HG02870 (cell line): Measurements from ENCODE around the gene SNAPC4.
A peak's percentile ranks its signal among the peaks of the same experiment; 100 is the strongest.
"Not testable (repeated sequence)": the region's sequence is repeated elsewhere in the genome, so short reads cannot be mapped to it uniquely, and the experiment has no call there.

Experiments
- ATAC-seq: cut with Tn5 transposase; IDR thresholded peaks from one replicate; pipeline ENCODE4 v1.9.1; 2021; ENCODE audit warnings: mild to moderate bottlenecking, moderate library complexity; ENCODE audit not compliant: unreplicated experiment

SNAPC4 gene

DNA sequence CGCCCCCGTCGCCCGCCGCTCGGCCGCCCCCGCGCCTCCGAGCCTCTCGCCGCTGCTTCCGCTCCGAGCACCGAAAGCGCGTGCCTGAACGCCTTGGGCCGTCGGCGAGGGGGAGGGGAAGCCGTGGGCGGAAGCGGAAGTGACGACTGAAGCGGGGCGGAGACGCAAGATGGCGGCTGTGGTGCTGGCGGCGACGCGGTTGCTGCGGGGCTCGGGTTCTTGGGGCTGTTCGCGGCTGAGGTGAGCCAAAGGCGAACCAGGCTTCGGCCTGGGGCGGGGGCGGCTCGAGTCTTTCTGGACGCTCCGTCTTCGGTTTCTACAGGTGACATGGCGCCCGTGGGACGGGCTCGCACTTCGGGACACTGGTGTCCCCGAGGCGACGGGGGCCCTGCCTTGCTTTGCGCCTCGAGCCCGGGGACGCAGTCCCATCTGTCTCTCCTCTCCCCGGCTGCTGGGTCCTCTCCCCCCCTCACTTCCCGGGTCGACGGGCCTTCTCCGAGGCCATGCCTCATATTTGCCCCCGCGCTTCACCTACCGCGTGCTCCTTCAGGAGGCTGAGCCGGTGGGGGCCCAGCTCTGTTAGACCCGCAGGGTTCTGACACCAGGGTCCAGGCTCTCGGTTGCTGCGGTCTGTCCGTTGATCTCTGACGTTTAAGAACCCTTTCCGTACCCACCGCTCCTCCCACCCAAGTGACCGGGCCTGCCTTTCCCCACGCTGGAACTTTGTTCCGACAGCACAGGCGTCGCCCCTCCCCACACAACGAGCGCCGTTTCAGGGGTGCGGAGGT is 10.7 kb upstream of the SNAPC4 start, which contains the start of the genes ENTR1 and PMPCA:
Gene ENTR1 (minus strand): TSS at position 115 of the 788 bp plus-strand sequence. CDS start 217 bp downstream, outside the sequence.
Gene PMPCA (plus strand): TSS at position 159 of the 788 bp plus-strand sequence. CDS start 11 bp downstream, at position 170.
- ATAC-seq: peak; percentile 82

DNA sequence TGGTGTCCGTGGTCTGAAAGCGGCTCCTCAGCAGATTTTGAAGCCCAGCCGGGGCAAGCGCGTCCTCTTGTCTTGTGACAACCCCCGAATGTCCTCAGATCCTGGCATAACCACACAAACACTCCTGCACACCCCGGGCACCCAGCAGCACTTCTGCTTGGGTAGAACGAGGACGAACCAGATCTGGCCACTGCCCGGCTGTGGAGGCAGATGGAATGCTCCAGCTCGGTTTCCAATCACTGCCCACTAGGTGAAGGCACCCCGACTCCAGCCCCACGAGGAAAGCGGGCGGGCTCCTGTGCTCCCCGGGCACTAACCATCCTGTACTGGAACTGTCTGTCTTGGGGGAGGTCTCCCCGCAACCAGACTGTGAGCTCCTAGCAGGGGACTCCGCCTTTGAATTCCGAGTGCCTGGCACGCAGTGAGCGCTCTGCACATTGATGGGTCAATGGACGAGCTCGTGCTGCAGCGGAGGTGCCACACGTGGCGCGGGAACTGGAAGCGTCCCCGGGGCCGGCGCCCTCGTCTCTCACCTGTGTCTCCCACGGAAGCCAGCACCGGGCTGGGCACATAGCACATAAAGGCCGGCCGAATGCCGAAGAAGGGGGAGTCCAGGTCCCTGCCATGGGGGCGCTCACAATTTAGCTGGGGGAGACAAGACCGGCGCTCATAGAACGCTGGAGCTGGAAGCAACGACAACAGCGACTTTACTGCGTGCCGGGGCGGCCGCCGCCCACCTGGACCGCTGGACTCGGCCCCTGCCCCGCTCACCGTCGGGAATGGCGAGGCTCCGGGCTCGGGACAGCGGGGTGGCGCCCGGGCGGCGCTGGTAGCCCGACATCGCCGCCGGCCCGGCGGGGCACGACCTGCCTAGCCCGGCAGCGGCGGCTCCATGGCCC is 9.8 kb upstream of the SNAPC4 start:
- ATAC-seq: peak; percentile 28

DNA sequence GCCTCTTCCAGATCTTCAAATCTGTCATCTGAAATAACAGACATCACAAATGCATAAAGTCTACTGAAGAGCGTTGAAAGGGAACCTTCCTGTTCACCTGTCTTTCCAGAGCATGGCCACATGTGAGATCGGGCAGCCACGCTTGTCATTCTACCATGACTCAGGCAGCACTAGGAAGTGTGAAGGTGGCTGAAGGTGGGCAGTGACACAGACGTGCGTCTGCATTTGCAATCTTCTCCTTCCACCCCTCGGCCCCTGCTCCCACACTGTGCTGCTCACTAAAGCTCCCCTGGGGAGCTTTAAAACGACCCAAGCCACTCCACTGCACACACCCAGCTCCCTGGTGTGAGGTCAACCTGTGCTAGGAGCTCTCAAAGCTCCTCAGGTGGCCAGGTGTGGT is 7.9 kb upstream of the SNAPC4 start:
- ATAC-seq: no peak

DNA sequence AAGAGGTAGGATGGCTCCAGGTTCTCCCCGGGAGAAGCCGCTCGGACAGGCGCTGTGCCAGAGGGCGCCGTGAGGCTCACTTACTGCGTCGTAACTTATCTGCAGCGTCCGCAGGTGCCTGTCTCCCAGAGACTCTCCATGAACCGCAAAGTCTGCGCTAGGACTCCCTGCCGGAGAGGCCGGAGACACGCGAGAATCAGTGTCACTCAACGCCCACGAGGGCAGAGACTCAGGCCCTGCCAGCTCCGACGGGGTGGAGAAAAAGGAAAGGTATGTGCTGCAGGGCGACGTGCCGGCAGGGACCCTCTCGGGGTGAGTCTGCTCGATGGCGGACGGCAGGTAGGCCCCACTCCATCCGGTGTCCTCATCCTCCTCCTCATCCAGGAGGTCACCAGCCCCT is 7.1 kb upstream of the SNAPC4 start:
- not testable (repeated sequence) for ATAC-seq

DNA sequence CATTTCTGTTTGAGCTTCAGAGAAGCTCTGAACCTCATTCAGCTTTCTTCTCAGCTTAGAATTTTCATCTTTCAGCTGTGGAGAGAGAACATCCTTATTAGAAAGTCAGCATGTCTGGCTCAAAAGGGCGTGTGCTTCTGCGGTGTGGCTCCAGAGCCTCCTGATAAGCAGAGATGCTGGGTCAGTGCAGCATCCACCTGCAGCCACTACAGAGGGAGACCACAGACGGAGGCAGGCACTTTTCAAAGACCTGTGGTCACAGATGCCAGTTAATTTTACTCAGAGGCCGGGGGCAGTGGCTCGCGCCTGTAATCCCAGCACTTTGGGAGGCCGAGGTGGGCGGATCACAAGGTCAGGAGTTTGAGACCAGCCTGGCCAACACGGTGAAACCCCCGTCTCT is 5.9 kb upstream of the SNAPC4 start:
- ATAC-seq: not testable (repeated sequence)

DNA sequence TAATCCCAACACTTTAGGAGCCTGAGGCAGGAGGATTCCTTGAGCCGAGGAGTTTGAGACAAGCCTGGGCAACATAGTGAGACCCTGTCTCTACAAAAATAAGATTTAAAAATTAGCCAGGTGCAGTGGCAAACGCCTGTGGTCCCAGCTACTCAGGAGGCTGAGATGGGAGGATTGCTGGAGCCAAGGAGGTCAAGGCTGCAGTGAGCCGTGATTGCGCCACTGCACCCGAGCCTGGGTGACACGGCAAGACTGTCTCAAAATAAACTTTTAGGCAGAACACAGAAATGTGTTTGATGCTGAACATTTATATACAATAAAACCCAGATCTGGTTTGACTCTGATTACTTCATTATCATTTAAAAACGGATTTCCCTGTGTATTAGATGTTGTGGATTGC is 5.5 kb upstream of the SNAPC4 start:
- ATAC-seq: no peak

DNA sequence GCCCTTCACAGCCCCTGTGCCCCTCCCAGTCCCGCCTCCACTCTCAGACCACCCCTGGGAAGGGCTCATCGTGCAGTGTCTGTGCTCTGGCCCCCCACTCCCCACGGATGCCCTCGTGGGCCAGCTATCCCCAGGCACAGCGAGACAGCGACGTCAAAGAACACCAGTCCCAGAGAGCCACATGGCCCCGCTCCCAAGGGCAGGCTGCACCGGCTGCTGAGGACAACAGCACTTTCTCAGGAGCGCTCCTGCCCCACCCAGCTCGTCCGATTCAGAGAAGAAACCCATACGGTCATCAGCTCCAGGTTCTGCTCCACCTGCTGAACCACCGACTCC is 4.8 kb upstream of the SNAPC4 start:
- ATAC-seq: no peak

DNA sequence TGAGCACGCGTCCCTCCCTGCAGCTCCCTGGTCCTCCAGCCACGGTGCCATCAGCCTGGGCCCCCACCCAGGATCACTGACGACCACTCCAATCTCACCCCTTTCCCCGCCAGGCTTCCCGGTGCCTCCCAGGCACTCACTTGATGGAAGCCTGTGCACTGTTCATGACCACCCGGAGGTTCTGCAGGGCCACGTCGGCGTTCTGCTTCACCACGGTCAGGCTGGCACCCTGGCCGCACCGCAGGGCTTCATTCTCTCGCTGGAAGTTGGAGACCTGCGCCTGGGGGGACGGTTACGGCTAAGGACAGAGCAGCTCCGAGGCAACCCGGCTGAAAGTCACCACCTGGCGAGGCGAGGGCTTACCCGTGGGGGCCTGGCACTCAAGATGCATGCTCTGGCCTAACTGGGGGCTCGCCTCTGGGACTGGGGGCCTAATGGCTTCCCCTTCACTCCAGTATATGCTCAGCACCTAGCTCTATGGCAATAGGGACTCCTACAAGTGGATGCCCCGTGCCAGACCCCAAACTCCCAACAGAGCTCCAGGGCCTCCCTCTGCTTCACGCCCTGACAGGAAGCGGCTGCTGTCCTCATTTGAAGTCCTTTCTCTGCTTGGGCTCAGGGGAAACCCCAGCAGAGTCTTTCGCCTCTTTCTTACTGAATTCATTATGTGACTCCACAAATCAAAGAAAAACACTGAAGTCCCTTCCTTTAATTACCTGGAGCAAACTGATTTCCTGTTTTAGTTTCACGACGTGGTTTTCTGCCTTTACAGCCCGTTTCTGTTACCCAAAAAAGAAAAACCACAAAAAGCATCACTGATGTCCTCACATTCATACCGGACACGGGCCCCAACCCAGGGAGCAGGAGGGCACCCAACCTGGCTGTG is 4.2 kb upstream of the SNAPC4 start:
- no peak for ATAC-seq

DNA sequence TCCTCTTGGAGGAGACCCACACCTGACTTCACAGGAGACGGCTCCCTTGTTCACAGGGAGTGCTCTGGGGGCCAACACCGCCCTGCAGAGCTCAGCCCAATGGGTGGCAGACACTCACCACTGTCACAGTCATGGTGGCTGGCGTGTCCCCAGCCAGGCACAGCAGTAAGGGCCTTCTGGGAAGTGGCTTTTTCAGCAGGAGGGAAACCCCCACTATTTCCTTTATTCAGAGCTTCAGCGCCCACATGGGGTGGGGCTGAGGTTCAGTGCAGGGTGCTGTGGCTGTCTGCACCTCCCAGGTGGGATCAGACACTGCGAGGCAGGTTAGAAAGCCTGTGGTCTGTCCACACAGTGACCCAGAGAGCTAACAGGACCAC is 3.6 kb upstream of the SNAPC4 start:
- no peak for ATAC-seq

DNA sequence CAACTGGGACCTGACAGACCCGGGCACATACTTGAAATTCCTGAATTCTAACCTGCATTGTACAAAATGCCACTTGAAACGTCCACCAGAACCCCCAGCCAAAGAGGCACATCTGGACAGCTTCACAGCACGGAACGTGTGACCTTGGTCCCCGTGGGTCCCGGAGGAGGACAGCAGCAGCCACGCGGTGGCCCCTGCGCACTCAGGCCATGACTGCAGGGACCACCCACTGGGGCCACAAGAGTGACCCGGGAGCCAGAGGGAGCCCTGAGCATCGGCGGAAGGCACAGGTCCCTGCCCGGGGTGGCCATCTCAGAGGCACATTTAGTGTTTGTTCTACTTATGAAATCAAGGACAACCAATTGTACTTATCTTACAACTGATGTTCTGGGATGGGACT is 2.1 kb upstream of the SNAPC4 start:
- ATAC-seq: no peak

DNA sequence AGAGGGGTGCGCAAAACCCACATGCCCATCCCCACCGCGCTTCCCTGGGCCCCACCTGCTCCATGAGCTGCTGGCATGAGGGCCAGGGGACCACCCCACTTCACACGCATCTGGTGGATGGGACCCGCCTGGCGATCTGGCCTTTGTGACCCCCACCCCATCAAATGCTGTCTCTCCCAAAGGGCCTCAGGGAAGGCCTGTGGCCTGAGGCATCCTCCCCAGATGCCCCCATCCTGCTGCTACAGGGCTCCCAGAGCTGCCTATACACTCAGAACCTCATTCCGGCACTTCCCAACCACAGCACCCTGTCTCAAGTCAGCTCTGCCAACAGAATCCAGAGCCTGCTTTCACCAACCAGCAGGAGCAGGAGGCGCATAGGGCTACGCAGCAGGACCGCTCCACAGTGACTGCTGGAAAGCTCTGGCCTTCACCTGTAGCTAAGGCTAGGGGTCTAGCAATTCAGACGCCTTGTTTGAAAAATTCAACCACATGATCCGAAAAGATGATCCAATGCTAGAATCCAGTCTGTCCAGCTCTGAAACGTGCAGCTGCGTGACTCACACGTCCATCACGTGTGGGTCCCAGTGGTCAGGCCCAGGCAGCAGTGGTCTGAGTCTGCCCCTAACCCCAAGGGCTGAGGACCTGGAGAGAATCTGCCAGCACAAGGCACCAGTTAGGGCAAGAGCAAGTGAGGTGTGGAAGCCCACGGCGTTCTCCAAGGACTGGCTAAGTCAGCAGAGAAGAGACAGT is 1.4 kb upstream of the SNAPC4 start:
- no peak for ATAC-seq

DNA sequence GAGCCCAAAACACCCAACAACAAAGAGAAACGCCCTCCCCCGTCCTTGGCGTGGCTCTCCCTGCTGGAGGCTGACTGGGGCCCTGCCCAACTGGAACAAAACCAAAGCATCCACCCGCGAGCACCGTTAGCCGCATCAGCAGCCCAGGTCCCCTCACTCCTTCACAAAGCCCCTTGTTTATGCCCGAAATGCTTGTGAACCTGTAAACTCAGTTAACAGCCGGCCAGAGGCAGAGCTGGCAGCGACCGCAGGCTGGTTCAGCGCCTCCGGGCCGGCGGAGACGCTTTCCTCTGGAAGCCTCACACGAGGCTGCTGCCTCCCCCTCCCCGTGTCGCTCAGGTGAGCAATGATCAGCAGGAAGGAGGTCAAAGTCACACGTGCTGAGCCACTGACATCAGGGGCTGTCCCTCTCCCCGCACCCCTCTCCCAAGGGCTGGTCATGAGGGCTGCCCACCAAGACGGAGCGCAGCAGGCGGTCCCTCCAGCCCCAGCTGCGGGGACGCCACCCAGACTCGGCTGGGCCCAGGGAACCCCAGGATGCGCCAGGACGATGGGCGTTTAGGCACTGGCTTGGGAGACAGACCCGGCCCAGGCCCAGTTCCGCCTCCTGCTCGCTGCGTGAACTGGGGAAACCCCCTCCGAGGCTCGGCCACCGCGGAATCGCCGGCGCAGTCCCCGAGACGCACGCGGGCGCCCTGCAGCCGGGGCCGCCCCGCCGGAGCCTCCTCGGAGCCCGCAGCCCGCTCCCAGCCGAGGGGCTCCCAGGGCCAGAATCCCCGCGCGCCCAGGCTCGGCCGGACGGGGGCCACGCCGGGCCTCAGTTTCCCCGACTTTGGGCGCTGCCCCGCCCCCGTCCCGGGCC is 563 bp downstream of the SNAPC4 start:
- no peak for ATAC-seq

DNA sequence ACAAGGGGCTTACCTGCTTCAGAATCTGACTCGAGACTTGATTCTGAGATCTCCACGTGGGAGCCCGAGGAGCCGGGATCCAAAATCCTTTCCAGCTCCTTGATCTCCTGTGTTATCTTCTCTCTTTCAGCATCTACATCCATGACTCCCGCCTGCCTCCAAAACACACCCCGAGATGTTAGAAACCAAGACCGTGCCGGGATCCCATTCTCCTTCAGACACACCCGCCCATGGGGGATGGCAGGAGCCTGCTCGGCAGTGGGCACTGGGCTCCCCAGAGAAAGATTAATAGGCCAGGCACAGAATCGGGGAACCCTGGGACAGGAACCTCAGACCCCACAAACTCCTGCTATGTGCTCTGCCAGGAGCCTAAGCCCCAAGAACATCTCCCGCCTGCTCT is 1.7 kb downstream of the SNAPC4 start:
- ATAC-seq: no peak

DNA sequence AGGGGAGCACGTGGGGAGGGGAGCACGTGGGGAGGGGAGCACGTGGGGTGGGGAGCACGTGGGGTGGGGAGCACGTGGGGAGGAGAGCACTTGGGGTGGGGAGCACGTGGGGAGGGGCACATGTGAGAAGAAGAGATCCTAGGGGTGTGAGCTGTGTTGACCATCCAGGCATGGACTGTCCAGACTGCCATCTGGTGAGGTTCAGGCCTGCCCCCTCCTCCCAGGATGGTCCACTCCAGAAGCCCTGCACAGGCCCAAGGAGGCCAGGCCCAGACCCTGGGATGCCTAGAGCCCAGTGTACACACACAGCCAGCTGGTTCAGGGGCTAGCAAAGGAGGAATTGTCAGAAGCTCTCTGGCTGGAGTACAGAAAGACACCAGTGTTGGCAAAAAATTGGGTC is 2.3 kb downstream of the SNAPC4 start:
- no peak for ATAC-seq

DNA sequence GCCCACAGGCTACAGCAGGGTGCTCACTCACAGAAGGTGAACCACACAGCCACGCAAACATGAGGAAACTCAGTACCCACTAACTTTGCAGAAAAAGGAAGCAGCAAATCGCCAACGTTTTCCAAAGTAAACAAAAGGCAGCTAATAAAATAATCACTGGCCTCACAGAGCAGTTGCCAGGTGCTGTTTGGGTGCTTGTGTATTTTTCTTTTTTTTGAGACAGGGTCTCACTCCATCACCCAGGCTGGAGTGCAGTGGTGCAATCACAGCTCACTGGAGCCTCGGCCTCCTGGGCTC is 3.8 kb downstream of the SNAPC4 start:
- ATAC-seq: no peak

DNA sequence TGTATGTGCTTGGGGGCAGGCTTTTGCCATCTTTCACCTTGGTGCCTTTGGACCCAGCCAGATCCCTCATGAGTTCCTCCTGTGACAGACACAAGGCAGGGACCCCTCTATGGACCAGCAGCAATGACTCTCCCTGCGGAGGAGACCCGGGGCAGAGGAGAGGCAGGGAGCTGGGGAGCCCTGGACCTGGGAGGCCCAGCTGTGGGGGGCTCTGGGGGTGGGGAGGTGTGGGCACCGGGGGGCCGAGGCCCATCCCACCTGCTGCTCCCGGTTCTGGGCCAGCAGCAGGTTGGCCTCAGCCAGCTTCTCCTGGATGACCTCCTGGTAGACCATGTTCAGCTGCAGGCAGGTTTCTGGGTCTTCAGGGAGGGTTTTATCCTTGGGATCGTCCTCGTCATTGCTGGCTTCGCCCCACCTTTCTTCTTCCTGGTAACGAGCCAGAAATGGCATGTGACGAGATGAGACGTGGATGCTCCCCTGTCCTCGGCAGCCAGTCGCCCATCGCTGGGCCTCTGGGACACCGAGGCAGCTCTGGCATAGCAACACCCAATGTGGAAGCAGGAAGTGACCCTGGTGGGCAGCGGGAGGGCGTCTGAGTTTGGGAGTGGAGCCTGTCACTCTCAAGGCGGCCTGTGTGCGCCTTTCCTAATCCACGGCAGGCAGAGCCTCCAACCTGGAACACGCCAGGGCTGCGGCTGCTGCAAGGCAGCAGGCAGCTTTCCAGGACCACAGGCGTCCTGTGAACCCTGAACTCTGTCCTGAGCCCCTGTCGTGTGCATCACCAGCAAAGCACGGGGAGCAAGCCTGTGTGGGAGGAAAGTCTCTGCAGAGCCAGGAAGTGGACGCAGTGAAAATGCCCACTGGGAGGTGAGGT is 4.4 kb downstream of the SNAPC4 start:
- ATAC-seq: no peak

DNA sequence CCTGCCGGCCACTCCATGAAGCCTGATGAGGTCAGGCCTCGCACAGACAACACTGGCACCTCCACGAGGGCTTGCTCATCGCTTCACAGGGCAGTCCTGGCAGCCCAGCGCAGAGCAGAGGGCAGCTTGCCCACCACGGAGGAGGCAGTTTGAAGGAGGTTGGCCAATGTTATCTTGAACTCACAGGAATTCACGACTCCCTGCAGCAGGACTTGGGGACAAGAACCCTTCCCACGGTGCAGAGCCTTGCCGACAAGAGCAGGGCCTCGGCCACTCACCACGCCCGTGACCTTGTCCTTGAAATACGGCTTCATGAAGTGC is 5.0 kb downstream of the SNAPC4 start:
- ATAC-seq: no peak

DNA sequence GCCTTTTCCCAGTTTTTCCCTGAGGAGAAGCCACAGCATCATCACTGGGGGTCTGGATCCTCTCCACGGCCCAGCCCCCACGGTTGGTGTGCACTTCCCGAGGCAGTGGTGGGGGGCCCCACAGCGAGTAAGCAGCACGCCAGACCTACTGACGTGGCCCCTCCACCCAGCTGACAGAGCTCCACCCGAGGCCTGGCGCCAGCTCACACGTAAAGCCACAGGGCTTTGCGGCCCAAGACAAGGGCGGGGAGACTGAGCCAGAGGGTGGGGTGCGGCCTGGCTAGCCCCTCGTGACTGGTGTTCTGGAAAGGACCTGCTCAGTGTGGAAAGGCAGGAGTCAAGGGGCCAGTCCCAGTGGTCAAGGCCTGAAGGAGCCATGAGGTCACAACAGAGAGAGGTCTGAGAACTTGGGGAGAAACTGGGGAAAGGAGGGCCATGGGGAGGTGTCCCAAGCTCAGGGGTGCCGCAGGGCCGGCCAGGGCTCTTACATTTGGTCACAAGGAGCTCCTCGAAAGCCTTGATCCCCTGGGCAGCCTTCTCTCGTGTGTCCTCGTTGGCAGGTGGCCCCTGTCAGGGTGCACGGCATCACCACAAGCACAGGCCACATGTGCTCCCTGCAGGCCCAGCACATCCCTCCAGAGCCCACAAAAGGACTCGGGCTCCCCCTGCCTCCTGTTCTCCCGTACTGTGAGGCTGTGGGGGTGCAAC is 5.5 kb downstream of the SNAPC4 start:
- no peak for ATAC-seq
